T47D (cell line): ENCODE data around the gene LPGAT1.

Source experiments
- DNase-seq, 2 experiments: peaks; one replicate each; pipeline versions ENCODE4 v3.0.0 to v3.0.0-alpha.2; 2011 to 2012; ENCODE audit warnings: low read depth in 1 of 2, low spot score in 1 of 2
- JUND ChIP-seq: IDR thresholded peaks from 2 replicates; pipeline ENCODE4 v1.6.1; 2012; ENCODE audit warnings: low read depth
- in situ Hi-C: cut with HindIII; loops from 2 replicates; pipeline ENCODE4 v1.10.0; 2016; ENCODE audit warnings: low sequenced_read_pairs, low pct_unique_long_range_greater_than_20kb

Gene LPGAT1

GRCh38 chr1:211713231-211713630, 117.3 kb downstream of the LPGAT1 start:
- in situ Hi-C loops: no loop called here
- DNase-seq: no peak
- no peak for TF ChIP-seq JUND

GRCh38 chr1:211711315-211711705, 119.3 kb downstream of the LPGAT1 start:
- no peak for DNase-seq
- in situ Hi-C loops: no loop called here

GRCh38 chr1:211710566-211711314, 119.8 kb downstream of the LPGAT1 start:
- TF ChIP-seq JUND: no peak
- DNase-seq: no peak
- in situ Hi-C loops: no loop called here

More at GRCh38 chr1:211711315-211711705, 119.3 kb downstream of the LPGAT1 start:
- no peak for TF ChIP-seq JUND

GRCh38 chr1:211708926-211709325, 121.6 kb downstream of the LPGAT1 start:
- TF ChIP-seq JUND: no peak
- DNase-seq: no peak
- in situ Hi-C loops: no loop called here

- in situ Hi-C loops: no loop called here
- DNase-seq: no peak
- TF ChIP-seq JUND: no peak
Measured at GRCh38 chr1:211708006-211708405, 122.6 kb downstream of the LPGAT1 start.

- peak in 1 of 2 experiments; percentile 43 for DNase-seq
Measured at GRCh38 chr1:211705467-211706091, 125.0 kb downstream of the LPGAT1 start.

GRCh38 chr1:211704543-211704942, 126.0 kb downstream of the LPGAT1 start:
- TF ChIP-seq JUND: no peak
- in situ Hi-C loops: no loop called here
- no peak for DNase-seq

More at GRCh38 chr1:211705467-211706091, 125.0 kb downstream of the LPGAT1 start:
- TF ChIP-seq JUND: no peak
- in situ Hi-C loops: no loop called here

GRCh38 chr1:211703812-211704537, 126.6 kb downstream of the LPGAT1 start:
- no peak for DNase-seq
- in situ Hi-C loops: no loop called here
- no peak for TF ChIP-seq JUND

GRCh38 chr1:211701733-211702132, 128.8 kb downstream of the LPGAT1 start:
- in situ Hi-C loops: no loop called here
- TF ChIP-seq JUND: no peak
- no peak for DNase-seq

- TF ChIP-seq JUND: no peak
- no peak for DNase-seq
- in situ Hi-C loops: no loop called here
Measured at GRCh38 chr1:211699059-211699458, 131.5 kb downstream of the LPGAT1 start.

GRCh38 chr1:211698161-211699026, 132.2 kb downstream of the LPGAT1 start:
- in situ Hi-C loops: no loop called here
- peak; percentile 85 to 88 for DNase-seq
- no peak for TF ChIP-seq JUND

- TF ChIP-seq JUND: no peak
- no peak for DNase-seq
- in situ Hi-C loops: no loop called here
Measured at GRCh38 chr1:211697356-211697755, 133.2 kb downstream of the LPGAT1 start.
